HUES6 (cell line): ENCODE measurements around the gene MYO3B.

Experiments used
- H3K27ac ChIP-seq: 2 replicates; pipeline ENCODE4 v1.7.0; 2013; ENCODE audit warnings: low read depth, mild to moderate bottlenecking, low read length, inconsistent platforms
- H3K27me3 ChIP-seq: 2 replicates; pipeline ENCODE4 v1.6.1; 2013; ENCODE audit warnings: low read length; ENCODE audit not compliant: control insufficient read depth, insufficient read depth
- H3K36me3 ChIP-seq: 2 replicates; pipeline ENCODE4 v1.6.1; 2013; ENCODE audit warnings: low read length; ENCODE audit not compliant: control insufficient read depth, insufficient read depth
- H3K4me1 ChIP-seq: 2 replicates; pipeline ENCODE4 v1.6.1; 2013; ENCODE audit warnings: low read length; ENCODE audit not compliant: control insufficient read depth, insufficient read depth
- H3K4me3 ChIP-seq: 2 replicates; pipeline ENCODE4 v1.5.1; 2013; ENCODE audit warnings: low read depth, low read length
- H3K9ac ChIP-seq: one replicate; pipeline ENCODE4 v1.6.1; 2013; ENCODE audit warnings: mild to moderate bottlenecking, low read length
- H3K9me3 ChIP-seq: 2 replicates; pipeline ENCODE4 v1.6.1; 2013; ENCODE audit warnings: low read depth, low read length; ENCODE audit not compliant: control insufficient read depth, insufficient read depth

The MYO3B gene

GRCh38 chr2:170146784-170147183, 31.2 kb upstream of the MYO3B start:
- Histone ChIP-seq H3K27me3 (no peaks in the 10 kb centered on the region), H3K4me1 (peaks cover 3% of the 10 kb centered on the region), H3K36me3 (0 out of 2 replicates have a peak, but pooled peaks cover 2% of the 10 kb centered on the region), H3K4me3 (no peak overlapping the region), H3K27ac (no peak overlapping the region), H3K9me3 (peaks cover 15% of the 10 kb centered on the region; the same call in 1 of the 2 replicates), H3K9ac (no peak overlapping the region)

- no peak overlapping the region for H3K4me3 ChIP-seq
- H3K9ac ChIP-seq = no peak overlapping the region
- H3K27me3 ChIP-seq = no peaks in the 10 kb centered on the region
- no peak overlapping the region for H3K27ac ChIP-seq
- H3K36me3 ChIP-seq = 0 out of 2 replicates have a peak, but pooled peaks cover 2% of the 10 kb centered on the region
- peaks cover 20% of the 10 kb centered on the region; the same call in 1 of the 2 replicates for H3K9me3 ChIP-seq
- peaks cover 3% of the 10 kb centered on the region for H3K4me1 ChIP-seq
Observed at GRCh38 chr2:170147576-170147975, 30.4 kb upstream of the MYO3B start.

- H3K9me3 ChIP-seq = peaks cover 21% of the 10 kb centered on the region; the same call in 1 of the 2 replicates
- peaks cover 3% of the 10 kb centered on the region; the same call in 1 of the 2 replicates for H3K4me1 ChIP-seq
- H3K27ac ChIP-seq = no peak overlapping the region
- H3K27me3 ChIP-seq = no peaks in the 10 kb centered on the region
- no peak overlapping the region for H3K9ac ChIP-seq
- H3K36me3 ChIP-seq = 0 out of 2 replicates have a peak, but pooled peaks cover 2% of the 10 kb centered on the region
- H3K4me3 ChIP-seq = no peak overlapping the region
Observed at GRCh38 chr2:170148161-170148560, 29.8 kb upstream of the MYO3B start.

GRCh38 chr2:170152421-170152820, 25.5 kb upstream of the MYO3B start:
- no peak overlapping the region for H3K9ac ChIP-seq
- no peak overlapping the region for H3K27ac ChIP-seq
- no peak overlapping the region for H3K4me3 ChIP-seq
- H3K27me3 ChIP-seq = no peaks in the 10 kb centered on the region
- 0 out of 2 replicates have a peak, but pooled peaks cover 2% of the 10 kb centered on the region for H3K36me3 ChIP-seq
- peaks cover 27% of the 10 kb centered on the region for H3K4me1 ChIP-seq
- H3K9me3 ChIP-seq = peaks cover 27% of the 10 kb centered on the region; the same call in 1 of the 2 replicates

- peak overlapping the region; percentile 52; the same call in 1 of the 2 replicates for H3K27ac ChIP-seq
- peaks cover 31% of the 10 kb centered on the region for H3K4me1 ChIP-seq
- no peaks in the 10 kb centered on the region for H3K36me3 ChIP-seq
- peaks cover 17% of the 10 kb centered on the region; the same call in 1 of the 2 replicates for H3K9me3 ChIP-seq
- H3K27me3 ChIP-seq = no peaks in the 10 kb centered on the region
- peak overlapping the region; percentile 26 for H3K9ac ChIP-seq
- no peak overlapping the region for H3K4me3 ChIP-seq
Observed at GRCh38 chr2:170155022-170155722, 22.8 kb upstream of the MYO3B start.

GRCh38 chr2:170155723-170156253, 22.2 kb upstream of the MYO3B start:
- H3K27ac ChIP-seq = peak overlapping the region; percentile 52; the same call in 1 of the 2 replicates

GRCh38 chr2:170156592-170156991, 21.4 kb upstream of the MYO3B start:
- Histone ChIP-seq H3K4me1 (peaks cover 31% of the 10 kb centered on the region), H3K9me3 (peaks cover 12% of the 10 kb centered on the region; the same call in 1 of the 2 replicates), H3K9ac (no peak overlapping the region), H3K27me3 (no peaks in the 10 kb centered on the region), H3K27ac (no peak overlapping the region; the same call in 1 of the 2 replicates), H3K4me3 (no peak overlapping the region), H3K36me3 (no peaks in the 10 kb centered on the region)

More at GRCh38 chr2:170155723-170156253, 22.2 kb upstream of the MYO3B start:
- no peaks in the 10 kb centered on the region for H3K27me3 ChIP-seq
- H3K9me3 ChIP-seq = peaks cover 17% of the 10 kb centered on the region; the same call in 1 of the 2 replicates
- H3K4me3 ChIP-seq = no peak overlapping the region
- peaks cover 31% of the 10 kb centered on the region for H3K4me1 ChIP-seq
- peak overlapping the region; percentile 26 for H3K9ac ChIP-seq
- H3K36me3 ChIP-seq = no peaks in the 10 kb centered on the region

GRCh38 chr2:170157025-170157684, 20.8 kb upstream of the MYO3B start:
- H3K27me3 ChIP-seq = no peaks in the 10 kb centered on the region
- no peak overlapping the region for H3K9ac ChIP-seq
- H3K4me3 ChIP-seq = no peak overlapping the region
- H3K4me1 ChIP-seq = peaks cover 31% of the 10 kb centered on the region
- H3K36me3 ChIP-seq = no peaks in the 10 kb centered on the region
- H3K9me3 ChIP-seq = peaks cover 11% of the 10 kb centered on the region; the same call in 1 of the 2 replicates
- H3K27ac ChIP-seq = no peak overlapping the region

- Histone ChIP-seq H3K4me3 (no peak overlapping the region), H3K9me3 (peaks cover 2% of the 10 kb centered on the region; the same call in 1 of the 2 replicates), H3K27ac (no peak overlapping the region), H3K27me3 (no peaks in the 10 kb centered on the region), H3K4me1 (peaks cover 31% of the 10 kb centered on the region), H3K9ac (no peak overlapping the region), H3K36me3 (no peaks in the 10 kb centered on the region)
Observed at GRCh38 chr2:170159060-170159459, 18.9 kb upstream of the MYO3B start.

- Histone ChIP-seq H3K27ac (no peak overlapping the region), H3K36me3 (no peaks in the 10 kb centered on the region), H3K9me3 (no peaks in the 10 kb centered on the region), H3K27me3 (no peaks in the 10 kb centered on the region), H3K4me1 (peaks cover 15% of the 10 kb centered on the region), H3K4me3 (no peak overlapping the region), H3K9ac (no peak overlapping the region)
Observed at GRCh38 chr2:170161516-170162270, 16.3 kb upstream of the MYO3B start.
